Measurements from ENCODE around the gene AGO1. TPM values are rescaled to one million over a fixed set of nuclear protein-coding genes. Genes with fewer than 3 reads are reported as not detected.
"Not testable (repeated sequence)": the region's sequence is repeated elsewhere in the genome, so short reads cannot be mapped to it uniquely, and the experiment has no call there.

AGO1 gene
- total and polyA plus RNA-seq, 2 donors, result 3.7 to 6.1 TPM

GRCh38 chr1:35935442-35936388 is 52.7 kb downstream of the AGO1 start:
- 96% methylated on average over 2 of the region's 2 CpGs for WGBS
- H3K27ac ChIP-seq (ENCODE audit: low read depth in 1 of 2, low read length in 1 of 2), result no peak overlapping the region
- no peak overlapping the region for H3K4me3 ChIP-seq (ENCODE audit: low read length in 2 of 2)
- no peaks in the 10 kb centered on the region for H3K9me3 ChIP-seq (ENCODE audit: control insufficient read depth in 2 of 2, insufficient read depth in 1 of 2, low read length in 1 of 2)
- DNase-seq (ENCODE audit: low read depth in 6 of 9, low spot score in 9 of 9), result no peak
- H3K27me3 ChIP-seq (ENCODE audit: control insufficient read depth in 2 of 2, insufficient read depth in 1 of 2, low read length in 1 of 2), result no peaks in the 10 kb centered on the region
- no peaks in the 10 kb centered on the region for H3K36me3 ChIP-seq (ENCODE audit: control insufficient read depth in 2 of 2, insufficient read depth in 2 of 2, low read length in 1 of 2)
- peaks cover 0 to 5% of the 10 kb centered on the region in 2 donors for H3K4me1 ChIP-seq (ENCODE audit: control insufficient read depth in 2 of 2, insufficient read depth in 2 of 2, low read length in 2 of 2)

GRCh38 chr1:35936838-35937237 is 53.8 kb downstream of the AGO1 start:
- WGBS, result 96% methylated on average over 3 of the region's 3 CpGs
- Histone ChIP-seq H3K27me3 (ENCODE audit: control insufficient read depth in 2 of 2, insufficient read depth in 1 of 2, low read length in 1 of 2) (no peaks in the 10 kb centered on the region), H3K27ac (ENCODE audit: low read depth in 1 of 2, low read length in 1 of 2) (no peak overlapping the region), H3K36me3 (ENCODE audit: control insufficient read depth in 2 of 2, insufficient read depth in 2 of 2, low read length in 1 of 2) (no peaks in the 10 kb centered on the region), H3K9me3 (ENCODE audit: control insufficient read depth in 2 of 2, insufficient read depth in 1 of 2, low read length in 1 of 2) (no peaks in the 10 kb centered on the region), H3K4me3 (ENCODE audit: low read length in 2 of 2) (no peak overlapping the region), H3K4me1 (ENCODE audit: control insufficient read depth in 2 of 2, insufficient read depth in 2 of 2, low read length in 2 of 2) (peaks cover 0 to 4% of the 10 kb centered on the region in 2 donors)
- no peak for DNase-seq (ENCODE audit: low read depth in 6 of 9, low spot score in 9 of 9)

GRCh38 chr1:35939484-35939883 is 56.5 kb downstream of the AGO1 start:
- H3K27me3 ChIP-seq (ENCODE audit: control insufficient read depth in 2 of 2, insufficient read depth in 1 of 2, low read length in 1 of 2), result no peaks in the 10 kb centered on the region
- no peak overlapping the region for H3K4me3 ChIP-seq (ENCODE audit: low read length in 2 of 2)
- 97% methylated on average over 3 of the region's 3 CpGs for WGBS
- no peaks in the 10 kb centered on the region for H3K4me1 ChIP-seq (ENCODE audit: control insufficient read depth in 2 of 2, insufficient read depth in 2 of 2, low read length in 2 of 2)
- no peaks in the 10 kb centered on the region for H3K36me3 ChIP-seq (ENCODE audit: control insufficient read depth in 2 of 2, insufficient read depth in 2 of 2, low read length in 1 of 2)
- H3K9me3 ChIP-seq (ENCODE audit: control insufficient read depth in 2 of 2, insufficient read depth in 1 of 2, low read length in 1 of 2), result no peaks in the 10 kb centered on the region
- H3K27ac ChIP-seq (ENCODE audit: low read depth in 1 of 2, low read length in 1 of 2), result no peak overlapping the region
- DNase-seq (ENCODE audit: low read depth in 6 of 9, low spot score in 9 of 9), result no peak

DNA sequence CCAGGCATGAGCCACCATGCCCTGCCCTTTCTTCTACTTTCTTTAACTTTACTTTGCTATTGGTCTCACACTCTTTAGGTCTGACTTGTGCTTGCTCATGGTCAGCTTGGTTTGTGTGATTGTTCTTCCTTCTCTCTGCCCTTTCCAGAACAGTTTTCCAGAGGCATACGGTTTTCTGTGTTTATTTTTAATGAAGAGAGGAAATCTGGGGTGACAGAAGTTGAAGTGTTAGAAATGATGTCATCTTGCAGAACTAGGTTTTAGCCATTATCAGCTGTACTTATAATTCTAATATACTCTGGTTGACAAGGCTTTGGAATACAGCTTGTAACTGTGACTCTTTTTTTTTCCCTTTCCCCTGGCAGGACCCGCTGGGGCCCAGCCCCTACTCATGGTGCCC is 62.3 kb downstream of the AGO1 start:
- Histone ChIP-seq H3K36me3 (ENCODE audit: control insufficient read depth in 2 of 2, insufficient read depth in 2 of 2, low read length in 1 of 2) (peaks cover 0 to 8% of the 10 kb centered on the region in 2 donors), H3K4me1 (ENCODE audit: control insufficient read depth in 2 of 2, insufficient read depth in 2 of 2, low read length in 2 of 2) (no peaks in the 10 kb centered on the region), H3K9me3 (ENCODE audit: control insufficient read depth in 2 of 2, insufficient read depth in 1 of 2, low read length in 1 of 2) (no peaks in the 10 kb centered on the region), H3K27me3 (ENCODE audit: control insufficient read depth in 2 of 2, insufficient read depth in 1 of 2, low read length in 1 of 2) (no peaks in the 10 kb centered on the region), H3K4me3 (ENCODE audit: low read length in 2 of 2) (no peak overlapping the region), H3K27ac (ENCODE audit: low read depth in 1 of 2, low read length in 1 of 2) (no peak overlapping the region)
- no peak for DNase-seq (ENCODE audit: low read depth in 6 of 9, low spot score in 9 of 9)
- 81% methylated on average over 2 of the region's 2 CpGs for WGBS

GRCh38 chr1:35947547-35947946 is 64.5 kb downstream of the AGO1 start:
- Histone ChIP-seq H3K27ac (ENCODE audit: low read depth in 1 of 2, low read length in 1 of 2) (no peak overlapping the region), H3K36me3 (ENCODE audit: control insufficient read depth in 2 of 2, insufficient read depth in 2 of 2, low read length in 1 of 2) (peaks cover 0 to 8% of the 10 kb centered on the region in 2 donors), H3K4me3 (ENCODE audit: low read length in 2 of 2) (no peak overlapping the region), H3K27me3 (ENCODE audit: control insufficient read depth in 2 of 2, insufficient read depth in 1 of 2, low read length in 1 of 2) (no peaks in the 10 kb centered on the region), H3K9me3 (ENCODE audit: control insufficient read depth in 2 of 2, insufficient read depth in 1 of 2, low read length in 1 of 2) (no peaks in the 10 kb centered on the region), H3K4me1 (ENCODE audit: control insufficient read depth in 2 of 2, insufficient read depth in 2 of 2, low read length in 2 of 2) (no peaks in the 10 kb centered on the region)
- WGBS, result 61% methylated on average over 2 of the region's 2 CpGs
- DNase-seq (ENCODE audit: low read depth in 6 of 9, low spot score in 9 of 9), result no peak

GRCh38 chr1:35958558-35958957 is 75.5 kb downstream of the AGO1 start:
- no peak overlapping the region for H3K4me3 ChIP-seq (ENCODE audit: low read length in 2 of 2)

GRCh38 chr1:35959304-35959703 is 76.3 kb downstream of the AGO1 start:
- Histone ChIP-seq H3K36me3 (ENCODE audit: control insufficient read depth in 2 of 2, insufficient read depth in 2 of 2, low read length in 1 of 2) (peaks cover 0 to 3% of the 10 kb centered on the region in 2 donors), H3K4me1 (ENCODE audit: control insufficient read depth in 2 of 2, insufficient read depth in 2 of 2, low read length in 2 of 2) (no peaks in the 10 kb centered on the region), H3K4me3 (ENCODE audit: low read length in 2 of 2) (no peak overlapping the region), H3K27ac (ENCODE audit: low read depth in 1 of 2, low read length in 1 of 2) (no peak overlapping the region), H3K9me3 (ENCODE audit: control insufficient read depth in 2 of 2, insufficient read depth in 1 of 2, low read length in 1 of 2) (no peaks in the 10 kb centered on the region), H3K27me3 (ENCODE audit: control insufficient read depth in 2 of 2, insufficient read depth in 1 of 2, low read length in 1 of 2) (no peaks in the 10 kb centered on the region)
- no peak for DNase-seq (ENCODE audit: low read depth in 6 of 9, low spot score in 9 of 9)
- 96% methylated on average over 3 of the region's 3 CpGs for WGBS

More at GRCh38 chr1:35958558-35958957, 75.5 kb downstream of the AGO1 start:
- DNase-seq (ENCODE audit: low read depth in 6 of 9, low spot score in 9 of 9), result no peak
- Histone ChIP-seq H3K27ac (ENCODE audit: low read depth in 1 of 2, low read length in 1 of 2) (no peak overlapping the region), H3K4me1 (ENCODE audit: control insufficient read depth in 2 of 2, insufficient read depth in 2 of 2, low read length in 2 of 2) (no peaks in the 10 kb centered on the region), H3K27me3 (ENCODE audit: control insufficient read depth in 2 of 2, insufficient read depth in 1 of 2, low read length in 1 of 2) (no peaks in the 10 kb centered on the region), H3K36me3 (ENCODE audit: control insufficient read depth in 2 of 2, insufficient read depth in 2 of 2, low read length in 1 of 2) (peaks cover 0 to 3% of the 10 kb centered on the region in 2 donors), H3K9me3 (ENCODE audit: control insufficient read depth in 2 of 2, insufficient read depth in 1 of 2, low read length in 1 of 2) (no peaks in the 10 kb centered on the region)
- WGBS, result 100% methylated on average over 1 of the region's 1 CpG

GRCh38 chr1:35962952-35963351 is 79.9 kb downstream of the AGO1 start:
- Histone ChIP-seq H3K4me3 (ENCODE audit: low read length in 2 of 2) (no peak overlapping the region), H3K4me1 (ENCODE audit: control insufficient read depth in 2 of 2, insufficient read depth in 2 of 2, low read length in 2 of 2) (no peaks in the 10 kb centered on the region), H3K27ac (ENCODE audit: low read depth in 1 of 2, low read length in 1 of 2) (no peak overlapping the region), H3K27me3 (ENCODE audit: control insufficient read depth in 2 of 2, insufficient read depth in 1 of 2, low read length in 1 of 2) (no peaks in the 10 kb centered on the region), H3K9me3 (ENCODE audit: control insufficient read depth in 2 of 2, insufficient read depth in 1 of 2, low read length in 1 of 2) (no peaks in the 10 kb centered on the region), H3K36me3 (ENCODE audit: control insufficient read depth in 2 of 2, insufficient read depth in 2 of 2, low read length in 1 of 2) (no peaks in the 10 kb centered on the region)
- DNase-seq (ENCODE audit: low read depth in 6 of 9, low spot score in 9 of 9), result no peak
- over 99% methylated on average over 2 of the region's 2 CpGs for WGBS

DNA sequence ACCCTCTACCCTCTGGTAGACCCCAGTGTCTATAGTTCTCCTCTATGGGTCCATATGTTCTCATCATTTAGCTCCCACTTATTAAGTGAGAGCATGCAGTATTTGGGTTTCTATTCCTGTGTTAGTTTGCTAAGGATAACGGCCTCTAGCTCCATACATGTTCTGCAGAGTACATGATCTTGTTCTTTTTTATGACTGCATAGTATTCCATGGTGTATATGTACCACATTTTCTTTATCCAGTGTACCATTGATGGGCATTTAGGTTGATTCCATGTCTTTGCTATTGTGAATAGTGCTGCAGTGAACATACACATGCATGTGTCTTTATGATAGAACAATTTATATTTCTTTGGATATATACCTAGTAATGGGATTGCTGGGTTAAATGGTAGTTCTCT is 81.3 kb downstream of the AGO1 start:
- not testable (repeated sequence) for H3K9me3 ChIP-seq (ENCODE audit: control insufficient read depth in 2 of 2, insufficient read depth in 1 of 2, low read length in 1 of 2); H3K36me3 ChIP-seq (ENCODE audit: control insufficient read depth in 2 of 2, insufficient read depth in 2 of 2, low read length in 1 of 2); H3K27me3 ChIP-seq (ENCODE audit: control insufficient read depth in 2 of 2, insufficient read depth in 1 of 2, low read length in 1 of 2); H3K4me1 ChIP-seq (ENCODE audit: control insufficient read depth in 2 of 2, insufficient read depth in 2 of 2, low read length in 2 of 2); H3K4me3 ChIP-seq (ENCODE audit: low read length in 2 of 2); DNase-seq (ENCODE audit: low read depth in 6 of 9, low spot score in 9 of 9); H3K27ac ChIP-seq (ENCODE audit: low read depth in 1 of 2, low read length in 1 of 2)
- WGBS, result 99% methylated on average over 1 of the region's 1 CpG

Measured in thymus (tissue), 11 donors.